Loucy (cell line): ENCODE results near the gene SLC36A2.

Source experiments
- H2AFZ ChIP-seq: fragments of 200-600 bp; sonication (generic); 2 replicates; pipeline ENCODE4 v1.6.0; 2016; ENCODE audit warnings: antibody characterized with exemption, mild to moderate bottlenecking, low read length, moderate library complexity
- H3F3A ChIP-seq: fragments of 200-600 bp; 2 replicates; pipeline ENCODE4 v1.6.0; 2016; ENCODE audit warnings: antibody characterized with exemption, low read depth, mild to moderate bottlenecking
- H3K27me3 ChIP-seq: fragments of 200-600 bp; sonication (generic); 2 replicates; pipeline ENCODE4 v1.6.1; 2014; ENCODE audit warnings: low read length, mild to moderate bottlenecking; ENCODE audit not compliant: insufficient read depth, poor library complexity, severe bottlenecking
- H3K36me3 ChIP-seq: fragments of 200-600 bp; sonication (generic); 2 replicates; pipeline ENCODE4 v1.6.1; 2016; ENCODE audit warnings: low read length; ENCODE audit not compliant: insufficient read depth
- H3K4me1 ChIP-seq: fragments of 200-600 bp; sonication (generic); 2 replicates; pipeline ENCODE4 v1.5.1; 2014; ENCODE audit warnings: low read length, mild to moderate bottlenecking; ENCODE audit not compliant: insufficient read depth, poor library complexity, severe bottlenecking
- H3K4me2 ChIP-seq: fragments of 200-600 bp; sonication (generic); 2 replicates; pipeline ENCODE4 v1.6.0; 2014; ENCODE audit warnings: antibody characterized with exemption, low read length, low read depth, mild to moderate bottlenecking; ENCODE audit not compliant: poor library complexity, severe bottlenecking
- H3K4me3 ChIP-seq: fragments of 200-600 bp; sonication (generic); 2 replicates; pipeline ENCODE4 v1.5.1; 2014; ENCODE audit warnings: low read length, mild to moderate bottlenecking, mixed read lengths; ENCODE audit not compliant: poor library complexity, severe bottlenecking
- H3K79me2 ChIP-seq: fragments of 200-600 bp; sonication (generic); 2 replicates; pipeline ENCODE4 v1.6.1; 2014; ENCODE audit warnings: low read length; ENCODE audit not compliant: insufficient read depth
- H3K9ac ChIP-seq: fragments of 200-600 bp; sonication (generic); 2 replicates; pipeline ENCODE4 v1.6.0; 2014; ENCODE audit warnings: mild to moderate bottlenecking, low read depth, low read length, moderate library complexity; ENCODE audit not compliant: poor library complexity, severe bottlenecking
- H3K9me2 ChIP-seq: fragments of 200-600 bp; sonication (generic); replicated peaks from 2 replicates; pipeline ENCODE4 v1.6.1; 2016; ENCODE audit warnings: low read depth, low read length, mixed read lengths
- H3K9me3 ChIP-seq: fragments of 200-600 bp; sonication (generic); 2 replicates; pipeline ENCODE4 v1.6.1; 2014; ENCODE audit warnings: mild to moderate bottlenecking, antibody characterized with exemption, low read length, low read depth; ENCODE audit not compliant: insufficient read depth
- H4K20me1 ChIP-seq: fragments of 200-600 bp; sonication (generic); 2 replicates; pipeline ENCODE4 v1.6.0; 2014; ENCODE audit warnings: antibody characterized with exemption, low read length, mild to moderate bottlenecking; ENCODE audit not compliant: insufficient read depth, poor library complexity, severe bottlenecking
- CTCF ChIP-seq: fragments of 200-600 bp; sonication (generic); conservative IDR thresholded peaks from 2 replicates; pipeline ENCODE4 v1.5.1; 2014; ENCODE audit warnings: mild to moderate bottlenecking, antibody characterized with exemption, low read length
- EZH2phosphoT487 ChIP-seq: fragments of 200-600 bp; IDR thresholded peaks from 2 replicates; pipeline ENCODE4 v1.6.1; 2018; ENCODE audit warnings: antibody characterized with exemption, mild to moderate bottlenecking, moderate library complexity, borderline replicate concordance

Gene SLC36A2

GRCh38 chr5:151383011-151383410, 35.7 kb upstream of the SLC36A2 start:
- H3K9ac ChIP-seq, result no peak overlapping the region
- no peaks in the 10 kb centered on the region for H3K27me3 ChIP-seq
- H3K4me1 ChIP-seq, result no peaks in the 10 kb centered on the region
- H3K9me2 ChIP-seq, result no peaks in the 10 kb centered on the region
- TF ChIP-seq CTCF, result no peak
- TF ChIP-seq EZH2phosphoT487, result no peak
- H3K9me3 ChIP-seq, result no peaks in the 10 kb centered on the region
- no peaks in the 10 kb centered on the region for H4K20me1 ChIP-seq
- no peaks in the 10 kb centered on the region for H3F3A ChIP-seq
- H3K4me2 ChIP-seq, result no peak overlapping the region
- H2AFZ ChIP-seq, result no peak overlapping the region
- no peaks in the 10 kb centered on the region for H3K79me2 ChIP-seq
- no peaks in the 10 kb centered on the region for H3K36me3 ChIP-seq
- H3K4me3 ChIP-seq, result no peak overlapping the region

GRCh38 chr5:151382576-151382975, 35.2 kb upstream of the SLC36A2 start:
- H3K9ac ChIP-seq, result no peak overlapping the region
- H2AFZ ChIP-seq, result no peak overlapping the region
- no peak overlapping the region for H3K4me2 ChIP-seq
- TF ChIP-seq EZH2phosphoT487 (no peak), CTCF (no peak)
- no peaks in the 10 kb centered on the region for H3K9me3 ChIP-seq
- H3F3A ChIP-seq, result no peaks in the 10 kb centered on the region
- H3K4me3 ChIP-seq, result no peak overlapping the region
- H4K20me1 ChIP-seq, result no peaks in the 10 kb centered on the region
- no peaks in the 10 kb centered on the region for H3K79me2 ChIP-seq
- H3K9me2 ChIP-seq, result no peaks in the 10 kb centered on the region
- H3K36me3 ChIP-seq, result no peaks in the 10 kb centered on the region
- no peaks in the 10 kb centered on the region for H3K4me1 ChIP-seq
- H3K27me3 ChIP-seq, result no peaks in the 10 kb centered on the region

GRCh38 chr5:151381899-151382298, 34.5 kb upstream of the SLC36A2 start:
- H3K4me1 ChIP-seq, result no peaks in the 10 kb centered on the region
- H3K36me3 ChIP-seq, result no peaks in the 10 kb centered on the region
- TF ChIP-seq EZH2phosphoT487, result no peak
- TF ChIP-seq CTCF, result no peak
- no peak overlapping the region for H3K9ac ChIP-seq
- no peaks in the 10 kb centered on the region for H3K79me2 ChIP-seq
- no peak overlapping the region for H3K4me2 ChIP-seq
- H3K27me3 ChIP-seq, result no peaks in the 10 kb centered on the region
- H2AFZ ChIP-seq, result no peak overlapping the region
- H3K9me2 ChIP-seq, result no peaks in the 10 kb centered on the region
- no peaks in the 10 kb centered on the region for H4K20me1 ChIP-seq
- no peak overlapping the region for H3K4me3 ChIP-seq
- H3K9me3 ChIP-seq, result peaks cover 2% of the 10 kb centered on the region; the same call in 1 of the 2 replicates
- H3F3A ChIP-seq, result no peaks in the 10 kb centered on the region
